ENCODE results near the gene SLC47A2. TPM values are rescaled to one million over a fixed set of nuclear protein-coding genes. Genes with fewer than 3 reads are reported as not detected.
"Not testable (repeated sequence)": the region's sequence is repeated elsewhere in the genome, so short reads cannot be mapped to it uniquely, and the experiment has no call there.

SLC47A2 gene
- total and polyA plus RNA-seq, 9 of the 15 experiments (the other 6 are each of a cell fraction or from before 2014, with no cell fraction given) = not detected

GRCh38 chr17:19670908-19671307, 45.5 kb downstream of the SLC47A2 start:
- intact Hi-C loops (cut with micrococcal nuclease) = loop anchor here (10.0 kb wide), 1 partner anchor 156 kb away; no protein-coding TSS in a partner anchor
- ATAC-seq = no peak
- Histone ChIP-seq H2AFZ (ENCODE audit: low read depth, low read length) (no peak overlapping the region), H3K4me2 (ENCODE audit: insufficient read depth, low read length) (no peak overlapping the region), H3K9me3 (replicated peaks; ENCODE audit: control insufficient read depth, insufficient read depth, low read depth, low read length) (no peaks in the 10 kb centered on the region), H4K20me1 (replicated peaks; ENCODE audit: control insufficient read depth, insufficient read depth, low read length) (no peaks in the 10 kb centered on the region), H3K4me1 (replicated peaks in 1 of 2; ENCODE audit: control insufficient read depth in 2 of 2, insufficient read depth in 2 of 2, low read length in 2 of 2) (no peaks in the 10 kb centered on the region), H3K36me3 (ENCODE audit: control insufficient read depth, insufficient read depth, low read length) (no peaks in the 10 kb centered on the region), H3K9me1 (ENCODE audit: control insufficient read depth, insufficient read depth, low read length) (no peaks in the 10 kb centered on the region), H3K27ac (ENCODE audit: extremely low read depth, low read depth, low read length) (no peak overlapping the region), H3K4me3 (no peak overlapping the region), H3K27me3 (ENCODE audit: control insufficient read depth in 2 of 2, insufficient read depth in 2 of 2, low read length in 2 of 2) (no peaks in the 10 kb centered on the region), H3K9ac (ENCODE audit: insufficient read depth in 1 of 2, low read depth in 2 of 2, low read length in 2 of 2) (no peak overlapping the region), H3K79me2 (ENCODE audit: control insufficient read depth, insufficient read depth, low read length) (no peaks in the 10 kb centered on the region)
- no TSS peak for BruUV-seq (replicated peaks)
- FAIRE-seq = no peak
- WGBS (ENCODE audit: insufficient coverage, low coverage, missing lambda C conversion rate) = 0% methylated on average over 2 of the region's 2 CpGs
- DNase-seq (ENCODE audit: extremely low read depth in 1 of 4, low spot score in 3 of 4) = no peak
- ChIA-PET POLR2A (interaction anchor here (1.1 kb wide), 1 partner anchor 178 kb away, joined by 4 read pairs; no protein-coding TSS in a partner anchor), CTCF (ENCODE audit: low intra/inter-chr PET ratio) (no interaction called here)
- in situ Hi-C loops (cut with MboI) = no loop called here
- TF ChIP-seq, protein P1, sequence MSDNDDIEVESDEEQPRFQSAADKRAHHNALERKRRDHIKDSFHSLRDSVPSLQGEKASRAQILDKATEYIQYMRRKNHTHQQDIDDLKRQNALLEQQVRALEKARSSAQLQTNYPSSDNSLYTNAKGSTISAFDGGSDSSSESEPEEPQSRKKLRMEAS (CRISPR knock-in tag; IDR thresholded peaks at IDR 0.05) = no peak
- TF ChIP-seq IRF2 (CRISPR knock-in tag; IDR thresholded peaks at IDR 0.05) (no peak), SMARCC2 (IDR thresholded peaks at IDR 0.05; ENCODE audit: low read depth) (no peak), ZNF512 (tag; IDR thresholded peaks at IDR 0.05) (no peak), CUX1 (CRISPR knock-in tag; IDR thresholded peaks at IDR 0.05) (no peak), TAF1 (IDR thresholded peaks at IDR 0.05; ENCODE audit: control insufficient read depth, extremely low read depth, insufficient read depth, low read length, severe bottlenecking) (no peak)

- CTCF ChIA-PET (ENCODE audit: low intra/inter-chr PET ratio); H3K4me2 ChIP-seq (ENCODE audit: insufficient read depth, low read length); H4K20me1 ChIP-seq (replicated peaks; ENCODE audit: control insufficient read depth, insufficient read depth, low read length); DNase-seq (ENCODE audit: extremely low read depth in 1 of 4, low spot score in 3 of 4); BruUV-seq (replicated peaks); FAIRE-seq; H3K27ac ChIP-seq (ENCODE audit: extremely low read depth, low read depth, low read length); ATAC-seq; H3K4me1 ChIP-seq (replicated peaks in 1 of 2; ENCODE audit: control insufficient read depth in 2 of 2, insufficient read depth in 2 of 2, low read length in 2 of 2); H3K9me3 ChIP-seq (replicated peaks; ENCODE audit: control insufficient read depth, insufficient read depth, low read depth, low read length); H3K36me3 ChIP-seq (ENCODE audit: control insufficient read depth, insufficient read depth, low read length); H3K27me3 ChIP-seq (ENCODE audit: control insufficient read depth in 2 of 2, insufficient read depth in 2 of 2, low read length in 2 of 2); H3K79me2 ChIP-seq (ENCODE audit: control insufficient read depth, insufficient read depth, low read length); H3K9me1 ChIP-seq (ENCODE audit: control insufficient read depth, insufficient read depth, low read length); POLR2A ChIA-PET; H3K9ac ChIP-seq (ENCODE audit: insufficient read depth in 1 of 2, low read depth in 2 of 2, low read length in 2 of 2); H2AFZ ChIP-seq (ENCODE audit: low read depth, low read length); H3K4me3 ChIP-seq; in situ Hi-C loops (cut with MboI): not testable (repeated sequence)
- intact Hi-C loops (cut with micrococcal nuclease) = loop anchor here (10.0 kb wide), 1 partner anchor 155 kb away; no protein-coding TSS in a partner anchor
- 3% methylated on average over 7 of the region's 7 CpGs for WGBS (ENCODE audit: insufficient coverage, low coverage, missing lambda C conversion rate)
Measured at GRCh38 chr17:19669680-19670079, 46.7 kb downstream of the SLC47A2 start.
